SK-N-SH (cell line): ENCODE measurements around the gene SMC1B. TPM values are rescaled to one million over a fixed set of nuclear protein-coding genes. Genes with fewer than 3 reads are reported as not detected.

Experiments
- CTCF ChIA-PET: fragments of 300-600, 350-600 bp; formaldehyde crosslinking; extraction: SDS; loops from one replicate; lab custom pipeline; 2021; lab: Yijun Ruan, JAX
- POLR2A ChIA-PET: fragments of 350-600 bp; sonication (Branson Sonifier 250); formaldehyde crosslinking; extraction: SDS; loops from one replicate; lab custom pipeline; 2020; ENCODE audit warnings: antibody characterized with exemption, inconsistent platforms; lab: Yijun Ruan, JAX
- DNase-seq: peaks from one replicate; pipeline ENCODE4 v3.0.0; 2012
- H2AFZ ChIP-seq: fragments of 200-600 bp; sonication (generic); 2 replicates; pipeline ENCODE4 v1.8.1; 2016; ENCODE audit warnings: antibody characterized with exemption, mild to moderate bottlenecking, low read depth
- H3F3A ChIP-seq: fragments of 200-600 bp; sonication (generic); replicated peaks from 2 replicates; pipeline ENCODE3; 2016; ENCODE audit warnings: antibody characterized with exemption, mild to moderate bottlenecking; ENCODE audit not compliant: insufficient read depth
- H3K27ac ChIP-seq, 2 experiments: fragments of 200-500 bp in 1 of 2; fragments of 200-600 bp in 1 of 2; sonication (Bioruptor generic) in 1 of 2; sonication (generic), shearing (Covaris generic) in 1 of 2; 2 replicates each; pipeline versions ENCODE4 v1.5.1 to v1.6.1; 2014 to 2016; ENCODE audit warnings: low read depth in 2 of 2, inconsistent platforms in 1 of 2, low read length in 1 of 2, mild to moderate bottlenecking in 1 of 2, mixed read lengths in 1 of 2
- H3K27me3 ChIP-seq: fragments of 200-600 bp; sonication (generic), shearing (Covaris generic); 2 replicates; pipeline ENCODE4 v1.6.1; 2016; ENCODE audit warnings: mixed run types; ENCODE audit not compliant: insufficient read depth
- H3K36me3 ChIP-seq, 2 experiments: fragments of 200-500 bp in 1 of 2; fragments of 200-600 bp in 1 of 2; sonication (Bioruptor generic) in 1 of 2; sonication (generic) in 1 of 2; replicated peaks in 1 of 2; 2 replicates each; pipeline versions ENCODE3 to v1.5.1; 2014 to 2016; ENCODE audit warnings: low read length in 1 of 2, mild to moderate bottlenecking in 1 of 2; ENCODE audit not compliant: insufficient read depth in 2 of 2, control insufficient read depth in 1 of 2
- H3K4me1 ChIP-seq, 2 experiments: fragments of 200-500 bp in 1 of 2; fragments of 200-600 bp in 1 of 2; sonication (Bioruptor generic) in 1 of 2; sonication (generic), shearing (Covaris generic) in 1 of 2; 2 replicates each; pipeline versions ENCODE4 v1.5.1 to v1.6.1; 2014 to 2016; ENCODE audit warnings: low read depth in 1 of 2, low read length in 1 of 2, mixed run types in 1 of 2; ENCODE audit not compliant: insufficient read depth in 2 of 2, control insufficient read depth in 1 of 2
- H3K4me2 ChIP-seq: fragments of 200-600 bp; sonication (generic), shearing (Covaris generic); 2 replicates; pipeline ENCODE4 v1.6.1; 2017; ENCODE audit warnings: mixed run types
- H3K4me3 ChIP-seq, 2 experiments: fragments of 200-500 bp in 1 of 2; fragments of 200-600 bp in 1 of 2; sonication (Bioruptor generic) in 1 of 2; sonication (generic), shearing (Covaris generic) in 1 of 2; 2 replicates each; pipeline versions ENCODE4 v1.5.1 to v1.8.1; 2014 to 2016; ENCODE audit warnings: low read depth in 2 of 2, inconsistent platforms in 1 of 2, low read length in 1 of 2, mild to moderate bottlenecking in 1 of 2, mixed read lengths in 1 of 2, moderate library complexity in 1 of 2
- H3K79me2 ChIP-seq: fragments of 200-600 bp; sonication (generic); 2 replicates; pipeline ENCODE4 v1.8.1; 2017; ENCODE audit warnings: mild to moderate bottlenecking; ENCODE audit not compliant: insufficient read depth
- H3K9ac ChIP-seq: fragments of 200-600 bp; sonication (generic); 2 replicates; pipeline ENCODE4 v1.6.1; 2017; ENCODE audit warnings: mixed run types
- H3K9me2 ChIP-seq: fragments of 200-600 bp; sonication (generic); 2 replicates; pipeline ENCODE4 v1.6.1; 2017; ENCODE audit warnings: mixed run types
- H3K9me3 ChIP-seq: fragments of 200-600 bp; sonication (generic); 2 replicates; pipeline ENCODE4 v1.6.1; 2017; ENCODE audit warnings: mixed run types, mild to moderate bottlenecking, moderate library complexity
- H4K20me1 ChIP-seq: fragments of 200-600 bp; sonication (generic); 2 replicates; pipeline ENCODE4 v1.6.1; 2017; ENCODE audit warnings: mild to moderate bottlenecking, mixed run types; ENCODE audit not compliant: insufficient read depth
- ELF1 ChIP-seq: IDR thresholded peaks from 2 replicates; pipeline ENCODE4 v1.4.0; 2012
- EP300 ChIP-seq, 2 experiments: IDR thresholded peaks; 2 replicates each; pipeline versions ENCODE4 v1.4.0 to v1.6.1; 2012; ENCODE audit warnings: borderline replicate concordance in 1 of 2, low read depth in 1 of 2, low read length in 1 of 2
- EZH2phosphoT487 ChIP-seq: fragments of 200-600 bp; sonication (generic); IDR thresholded peaks from 2 replicates; pipeline ENCODE4 v1.6.1; 2017; ENCODE audit warnings: low read depth, mixed run types, mild to moderate bottlenecking, antibody characterized with exemption, moderate library complexity, borderline replicate concordance
- FOSL2 ChIP-seq: IDR thresholded peaks from 2 replicates; pipeline ENCODE4 v1.4.0; 2012; ENCODE audit warnings: low read depth, mild to moderate bottlenecking, moderate library complexity, borderline replicate concordance
- FOXM1 ChIP-seq: IDR thresholded peaks from 2 replicates; pipeline ENCODE4 v1.4.0; 2012; ENCODE audit warnings: low read depth, mild to moderate bottlenecking
- GABPA ChIP-seq: IDR thresholded peaks from 2 replicates; pipeline ENCODE4 v1.4.0; 2012; ENCODE audit warnings: low read depth, mild to moderate bottlenecking
- GATA2 ChIP-seq: sonication (generic); formaldehyde crosslinking; IDR thresholded peaks from 2 replicates; pipeline ENCODE4 v1.5.0; 2020; ENCODE audit warnings: mild to moderate bottlenecking, missing genetic modification reagents
- JUND ChIP-seq: IDR thresholded peaks from 2 replicates; pipeline ENCODE4 v1.4.0; 2012
- MAX ChIP-seq: IDR thresholded peaks from 2 replicates; pipeline ENCODE4 v1.4.0; 2012; ENCODE audit warnings: low read depth
- MXI1 ChIP-seq: IDR thresholded peaks from 2 replicates; pipeline ENCODE4 v1.6.1; 2012; ENCODE audit warnings: mild to moderate bottlenecking, low read depth, low read length, improper control_type of control experiment
- NFIC ChIP-seq: IDR thresholded peaks from 2 replicates; pipeline ENCODE4 v1.4.0; 2012; ENCODE audit warnings: borderline replicate concordance
- NRF1 ChIP-seq: IDR thresholded peaks from 2 replicates; pipeline ENCODE4 v1.6.1; 2012; ENCODE audit warnings: low read depth, mild to moderate bottlenecking, low read length
- PBX3 ChIP-seq: IDR thresholded peaks from 2 replicates; pipeline ENCODE4; 2012
- POLR2AphosphoS5 ChIP-seq: IDR thresholded peaks from 2 replicates; pipeline ENCODE4 v1.6.1; 2012; ENCODE audit warnings: low read depth, low read length
- RCOR1 ChIP-seq: fragments of 150-350 bp; IDR thresholded peaks from 2 replicates; pipeline ENCODE4 v1.6.1; 2017; ENCODE audit warnings: antibody characterized with exemption, low read length
- REST ChIP-seq: IDR thresholded peaks from 2 replicates; pipeline ENCODE4 v1.6.1; 2012; ENCODE audit warnings: mild to moderate bottlenecking, low read depth, low read length, moderate library complexity
- RFX5 ChIP-seq: IDR thresholded peaks from 2 replicates; pipeline ENCODE4 v1.6.1; 2012; ENCODE audit warnings: mild to moderate bottlenecking, improper control_type of control experiment, low read length
- RXRA ChIP-seq: IDR thresholded peaks from 2 replicates; pipeline ENCODE4 v1.4.0; 2012; ENCODE audit warnings: low read depth, mild to moderate bottlenecking, borderline replicate concordance
- SIN3A ChIP-seq: IDR thresholded peaks from 2 replicates; pipeline ENCODE4 v1.6.1; 2012; ENCODE audit warnings: low read depth, mild to moderate bottlenecking, low read length, moderate library complexity, borderline replicate concordance
- SMC3 ChIP-seq: IDR thresholded peaks from 2 replicates; pipeline ENCODE4 v1.6.1; 2012; ENCODE audit warnings: low read depth, low read length, improper control_type of control experiment
- TCF12 ChIP-seq: IDR thresholded peaks from 2 replicates; pipeline ENCODE4 v1.4.0; 2012
- TEAD4 ChIP-seq: IDR thresholded peaks from 2 replicates; pipeline ENCODE4 v1.4.0; 2012; ENCODE audit warnings: mild to moderate bottlenecking, borderline replicate concordance; ENCODE audit not compliant: insufficient read depth
- USF1 ChIP-seq: IDR thresholded peaks from 2 replicates; pipeline ENCODE4 v1.4.0; 2012; ENCODE audit warnings: low read depth, borderline replicate concordance
- USF2 ChIP-seq: fragments of 150-350 bp; IDR thresholded peaks from 2 replicates; pipeline ENCODE4 v1.6.1; 2017; ENCODE audit warnings: antibody characterized with exemption, low read length, low read depth, borderline replicate concordance
- ZBTB33 ChIP-seq: IDR thresholded peaks from 2 replicates; pipeline ENCODE4 v1.4.0; 2012; ENCODE audit warnings: low read depth, borderline replicate concordance
- WGBS: methylation state at CpG from one replicate; pipeline ENCODE4 v1.1.6; 2017; ENCODE audit warnings: low lambda C conversion rate; 5-methylcytosine and 5-hydroxymethylcytosine counted together
- polyA plus RNA-seq, 3 experiments: library from polyadenylated mRNA; depleted of rRNA; stranded (reverse); fragments of >200 nt; gene quantifications; 2 replicates each; pipeline ENCODE4 v1.2.3, GENCODE V29; 2012

The SMC1B gene
- polyA plus RNA-seq, 1 of the 3 experiments (the other 2 are of a cell fraction): not detected

- Histone ChIP-seq H3K27ac (peak overlapping the region; percentile 81 to 89), H3K4me3 (no peak overlapping the region), H3K4me1 (peaks cover 20 to 33% of the 10 kb centered on the region in 2 experiments; a peak in 3 of 4 replicates), H4K20me1 (no peaks in the 10 kb centered on the region), H2AFZ (peak overlapping the region; percentile 1; the same call in 1 of the 2 replicates), H3K9ac (peak overlapping the region; percentile 6; the same call in 1 of the 2 replicates), H3K27me3 (no peaks in the 10 kb centered on the region), H3K4me2 (peak overlapping the region; percentile 51; the same call in 1 of the 2 replicates), H3K36me3 (no peaks in the 10 kb centered on the region), H3K79me2 (no peaks in the 10 kb centered on the region), H3K9me3 (no peaks in the 10 kb centered on the region), H3K9me2 (no peaks in the 10 kb centered on the region), H3F3A (peaks cover 16% of the 10 kb centered on the region)
- ChIA-PET POLR2A (no interaction called here), CTCF (interaction anchor here (0.7 kb wide), 1 partner anchor 15 kb away, joined by 3 read pairs; no protein-coding TSS in a partner anchor)
- WGBS: 38% methylated on average over 9 of the region's 12 CpGs
- DNase-seq: no peak
- TF ChIP-seq MXI1 (no peak), REST (no peak; the same call in 1 of the 2 replicates), TCF12 (peak; percentile 99), EZH2phosphoT487 (no peak), ZBTB33 (0 out of 2 replicates have a peak, but pooled peaks have one; percentile 26), FOSL2 (peak; percentile 71), EP300 (IDR thresholded peaks at IDR 0.05; ENCODE audit: borderline replicate concordance in 1 of 2, low read depth in 1 of 2, low read length in 1 of 2) (peak in 1 of 2 experiments; percentile 91; a peak in 3 of 4 replicates), USF1 (no peak), SMC3 (no peak), GATA2 (CRISPR knock-in tag) (no peak), MAX (peak; percentile 75), RCOR1 (no peak), POLR2AphosphoS5 (peak; percentile 89; the same call in 1 of the 2 replicates), RFX5 (no peak), FOXM1 (peak; percentile 90), TEAD4 (peak; percentile 70), ELF1 (no peak), PBX3 (peak; percentile 94), NFIC (peak; percentile 83), JUND (peak; percentile 86), GABPA (no peak), NRF1 (no peak), USF2 (no peak), RXRA (peak; percentile 40; the same call in 1 of the 2 replicates), SIN3A (no peak)
Measured at GRCh38 chr22:45450921-45451651, 37.7 kb upstream of the SMC1B start.
